GM10266 (cell line): ENCODE measurements around the gene RPS8.

Experiments used
- DNase-seq: peaks from one replicate; pipeline ENCODE4 v3.0.0; 2012; ENCODE audit errors: extremely low spot score
- TF ChIP-seq, protein P1 (sequence below): IDR thresholded peaks from 2 replicates; pipeline ENCODE4 v1.5.1; 2012; ENCODE audit warnings: mild to moderate bottlenecking, low read depth; ENCODE audit not compliant: control insufficient read depth, insufficient read depth; ENCODE audit errors: missing control alignments

Gene RPS8

DNA sequence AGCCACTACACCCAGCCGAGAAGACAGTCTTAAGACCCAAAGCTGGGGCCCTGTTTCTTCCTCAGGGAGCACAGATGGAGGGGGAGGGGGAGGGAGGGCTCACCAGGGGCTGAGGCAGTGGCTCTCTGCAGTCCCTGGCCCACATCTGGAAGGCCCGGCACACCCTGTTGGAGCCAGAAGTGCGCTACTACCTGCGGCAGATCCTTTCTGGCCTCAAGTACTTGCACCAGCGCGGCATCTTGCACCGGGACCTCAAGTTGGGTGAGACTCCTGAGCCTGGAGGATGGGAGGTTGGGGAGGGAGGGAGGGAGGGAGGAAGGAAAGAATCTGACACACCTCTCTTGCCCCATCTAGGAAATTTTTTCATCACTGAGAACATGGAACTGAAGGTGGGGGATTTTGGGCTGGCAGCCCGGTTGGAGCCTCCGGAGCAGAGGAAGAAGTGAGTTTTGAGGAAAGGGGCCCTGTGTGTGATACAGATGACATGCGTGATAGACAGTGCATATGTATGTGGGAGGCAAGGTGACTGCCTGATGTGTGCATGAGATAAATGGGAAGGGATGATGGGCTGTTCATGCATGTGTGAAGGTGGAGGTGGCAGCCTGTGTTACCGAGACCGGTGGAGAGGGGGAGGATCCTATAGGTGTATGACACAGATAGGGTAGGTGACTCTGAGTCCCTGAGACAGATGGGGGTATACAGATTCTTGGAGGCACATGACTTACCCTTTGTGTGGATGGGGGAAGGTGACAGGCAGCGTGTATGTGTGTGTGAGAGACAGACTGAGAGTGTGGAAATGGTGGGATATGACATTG lies 26.4 kb downstream of the RPS8 start:
- no peak for DNase-seq

DNA sequence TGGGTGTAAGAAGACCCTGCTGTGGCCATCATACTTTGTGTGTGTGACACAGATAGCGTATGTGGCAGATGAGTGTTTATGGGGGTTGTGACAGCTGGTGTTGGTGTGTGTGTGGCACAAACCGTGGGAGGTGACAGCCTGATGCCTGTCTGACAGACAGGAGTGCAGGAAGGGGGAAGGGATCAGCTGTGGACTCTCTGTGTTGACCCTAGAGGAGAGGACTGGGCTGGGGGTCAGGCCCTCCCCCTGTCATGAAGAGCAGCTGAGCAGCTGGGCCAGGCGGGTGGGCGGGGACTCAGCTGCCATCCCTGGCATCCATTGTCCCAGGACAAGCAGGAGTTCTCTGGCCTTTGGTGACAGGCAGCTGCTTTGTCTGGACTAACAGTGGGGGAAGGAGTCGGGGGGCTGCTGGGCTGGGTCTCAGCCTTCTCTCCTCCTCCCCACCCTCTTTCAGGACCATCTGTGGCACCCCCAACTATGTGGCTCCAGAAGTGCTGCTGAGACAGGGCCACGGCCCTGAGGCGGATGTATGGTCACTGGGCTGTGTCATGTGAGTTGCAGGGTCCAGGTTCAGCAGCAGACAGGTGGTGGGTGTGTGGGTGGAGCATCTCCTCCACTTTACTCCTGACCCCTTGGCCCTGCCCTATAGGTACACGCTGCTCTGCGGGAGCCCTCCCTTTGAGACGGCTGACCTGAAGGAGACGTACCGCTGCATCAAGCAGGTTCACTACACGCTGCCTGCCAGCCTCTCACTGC lies 27.1 kb downstream of the RPS8 start:
- no peak for DNase-seq
- TF ChIP-seq, protein P1, sequence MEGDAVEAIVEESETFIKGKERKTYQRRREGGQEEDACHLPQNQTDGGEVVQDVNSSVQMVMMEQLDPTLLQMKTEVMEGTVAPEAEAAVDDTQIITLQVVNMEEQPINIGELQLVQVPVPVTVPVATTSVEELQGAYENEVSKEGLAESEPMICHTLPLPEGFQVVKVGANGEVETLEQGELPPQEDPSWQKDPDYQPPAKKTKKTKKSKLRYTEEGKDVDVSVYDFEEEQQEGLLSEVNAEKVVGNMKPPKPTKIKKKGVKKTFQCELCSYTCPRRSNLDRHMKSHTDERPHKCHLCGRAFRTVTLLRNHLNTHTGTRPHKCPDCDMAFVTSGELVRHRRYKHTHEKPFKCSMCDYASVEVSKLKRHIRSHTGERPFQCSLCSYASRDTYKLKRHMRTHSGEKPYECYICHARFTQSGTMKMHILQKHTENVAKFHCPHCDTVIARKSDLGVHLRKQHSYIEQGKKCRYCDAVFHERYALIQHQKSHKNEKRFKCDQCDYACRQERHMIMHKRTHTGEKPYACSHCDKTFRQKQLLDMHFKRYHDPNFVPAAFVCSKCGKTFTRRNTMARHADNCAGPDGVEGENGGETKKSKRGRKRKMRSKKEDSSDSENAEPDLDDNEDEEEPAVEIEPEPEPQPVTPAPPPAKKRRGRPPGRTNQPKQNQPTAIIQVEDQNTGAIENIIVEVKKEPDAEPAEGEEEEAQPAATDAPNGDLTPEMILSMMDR: no peak

More for the DNA sequence above, 26.4 kb downstream of the RPS8 start:
- TF ChIP-seq, protein P1: no peak

DNA sequence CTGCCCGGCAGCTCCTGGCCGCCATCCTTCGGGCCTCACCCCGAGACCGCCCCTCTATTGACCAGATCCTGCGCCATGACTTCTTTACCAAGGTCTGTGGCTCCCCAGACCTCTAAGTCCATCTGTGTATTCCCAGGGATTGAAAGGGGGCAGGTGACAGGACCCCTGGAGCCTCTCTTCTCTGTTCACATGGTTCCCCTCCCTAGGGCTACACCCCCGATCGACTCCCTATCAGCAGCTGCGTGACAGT lies 27.6 kb downstream of the RPS8 start:
- DNase-seq: no peak
- TF ChIP-seq, protein P1: no peak

DNA sequence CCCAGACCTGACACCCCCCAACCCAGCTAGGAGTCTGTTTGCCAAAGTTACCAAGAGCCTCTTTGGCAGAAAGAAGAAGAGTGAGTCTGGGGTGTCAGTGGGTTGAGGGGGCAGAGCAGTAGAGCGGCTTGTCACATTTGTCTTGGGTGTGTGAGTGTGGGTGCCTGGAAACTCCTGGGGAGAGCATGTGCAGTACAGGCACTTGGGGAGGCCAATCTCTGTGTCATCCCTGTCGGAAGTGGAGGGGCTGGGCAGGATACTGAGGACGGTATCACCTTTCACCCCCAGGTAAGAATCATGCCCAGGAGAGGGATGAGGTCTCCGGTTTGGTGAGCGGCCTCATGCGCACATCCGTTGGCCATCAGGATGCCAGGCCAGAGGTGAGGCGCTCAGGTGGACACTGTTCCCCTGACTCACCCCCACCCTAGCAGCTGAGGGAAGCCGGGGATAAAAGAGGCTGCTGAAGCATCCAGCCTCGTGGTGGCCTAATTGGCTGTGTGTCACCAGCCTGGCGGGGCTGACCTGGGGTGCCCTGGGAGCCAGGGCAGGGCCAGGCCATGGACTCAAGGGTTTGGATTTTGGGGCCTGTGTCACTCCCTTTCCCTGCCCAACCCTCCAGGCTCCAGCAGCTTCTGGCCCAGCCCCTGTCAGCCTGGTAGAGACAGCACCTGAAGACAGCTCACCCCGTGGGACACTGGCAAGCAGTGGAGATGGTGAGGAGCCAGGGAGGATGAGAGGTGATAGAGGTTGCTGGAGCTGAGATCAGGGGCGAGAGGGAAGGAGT lies 28.2 kb downstream of the RPS8 start:
- no peak for DNase-seq
- TF ChIP-seq, protein P1: no peak

DNA sequence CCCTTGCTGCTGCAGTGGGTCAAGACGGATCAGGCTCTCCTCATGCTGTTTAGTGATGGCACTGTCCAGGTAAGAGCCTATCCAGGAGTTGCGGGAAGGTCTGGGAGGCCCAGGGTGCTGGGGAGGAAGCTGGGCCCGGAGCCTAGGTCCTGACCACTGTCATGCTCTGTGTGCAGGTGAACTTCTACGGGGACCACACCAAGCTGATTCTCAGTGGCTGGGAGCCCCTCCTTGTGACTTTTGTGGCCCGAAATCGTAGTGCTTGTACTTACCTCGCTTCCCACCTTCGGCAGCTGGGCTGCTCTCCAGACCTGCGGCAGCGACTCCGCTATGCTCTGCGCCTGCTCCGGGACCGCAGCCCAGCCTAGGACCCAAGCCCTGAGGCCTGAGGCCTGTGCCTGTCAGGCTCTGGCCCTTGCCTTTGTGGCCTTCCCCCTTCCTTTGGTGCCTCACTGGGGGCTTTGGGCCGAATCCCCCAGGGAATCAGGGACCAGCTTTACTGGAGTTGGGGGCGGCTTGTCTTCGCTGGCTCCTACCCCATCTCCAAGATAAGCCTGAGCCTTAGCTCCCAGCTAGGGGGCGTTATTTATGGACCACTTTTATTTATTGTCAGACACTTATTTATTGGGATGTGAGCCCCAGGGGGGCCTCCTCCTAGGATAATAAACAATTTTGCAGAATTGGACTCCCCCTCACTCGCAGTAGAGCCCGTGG lies 30.1 kb downstream of the RPS8 start:
- DNase-seq: no peak
- TF ChIP-seq, protein P1: no peak

DNA sequence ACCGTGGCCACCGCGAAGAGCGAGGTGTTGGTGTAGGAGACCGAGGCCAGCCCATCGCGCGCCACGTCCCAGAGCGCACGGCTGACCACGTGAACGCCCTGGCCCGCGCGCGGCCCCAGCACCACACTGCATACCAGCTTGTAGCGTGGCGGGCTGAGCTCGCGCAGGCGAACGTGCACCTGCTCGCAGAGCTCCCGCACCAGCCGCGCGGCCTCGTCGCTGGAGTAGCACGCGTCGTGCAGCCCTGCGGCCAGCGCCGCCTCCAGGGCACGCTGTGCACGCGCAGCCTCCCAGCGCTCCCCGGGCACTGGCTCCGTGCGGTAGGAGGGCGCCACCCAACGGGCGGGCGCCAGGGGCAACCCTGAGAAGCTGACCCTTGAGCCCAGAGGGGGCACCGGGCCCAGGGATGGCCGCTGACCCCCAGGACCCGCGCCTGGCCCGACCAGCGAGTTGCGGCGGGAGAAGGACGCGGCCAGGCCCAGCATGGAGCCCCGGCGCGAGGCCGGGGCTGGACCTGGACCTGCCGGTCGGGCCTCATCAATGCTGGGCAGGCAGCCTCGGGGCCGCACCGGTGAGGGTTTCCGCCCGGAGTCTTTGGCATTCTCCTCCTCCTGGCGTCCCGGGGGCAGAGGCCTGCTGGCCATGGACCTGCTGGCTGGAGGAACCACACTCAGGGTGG lies 30.8 kb downstream of the RPS8 start:
- no peak for DNase-seq
- TF ChIP-seq, protein P1: no peak
